Activated T-cell treated with anti-CD3 and anti-CD28 coated beads, Interleukin-2, amount 50 U/mL, for 72 hours (primary cell): ENCODE measurements around the gene AGBL1. TPM values are rescaled to one million over a fixed set of nuclear protein-coding genes. Genes with fewer than 3 reads are reported as not detected.

Experiments used
- ATAC-seq, 2 donors: fragments of 150-1000 bp; cut with Tn5 transposase; replicated peaks in 1 of 2; 2 replicates each; pipeline ENCODE4 v1.10.0; 2021; ENCODE audit warnings: moderate library complexity in 2 of 2, mild to moderate bottlenecking in 1 of 2
- DNase-seq, 2 donors: peaks; one replicate each; pipeline ENCODE4 v3.0.0; 2021 to 2022; ENCODE audit warnings: mixed read lengths in 1 of 2
- H3K27ac Mint-ChIP-seq: one replicate; pipeline ENCODE4 v1.8.0; 2022; ENCODE audit warnings: mild to moderate bottlenecking, moderate library complexity, mixed read lengths
- H3K27me3 Mint-ChIP-seq: one replicate; pipeline ENCODE4 v1.8.0; 2022; ENCODE audit warnings: low read depth, mixed read lengths
- H3K36me3 Mint-ChIP-seq, 2 donors: one replicate each; pipeline ENCODE4 v1.8.0; 2022; ENCODE audit warnings: mixed read lengths in 2 of 2, mild to moderate bottlenecking in 1 of 2; ENCODE audit not compliant: insufficient read depth in 2 of 2
- H3K4me1 Mint-ChIP-seq: one replicate; pipeline ENCODE4 v1.8.0; 2022; ENCODE audit warnings: low read depth, mixed read lengths
- H3K4me3 Mint-ChIP-seq, 2 donors: one replicate each; pipeline ENCODE4 v1.8.0; 2022; ENCODE audit warnings: mild to moderate bottlenecking in 2 of 2, mixed read lengths in 2 of 2, moderate library complexity in 2 of 2
- H3K9me3 Mint-ChIP-seq, 2 donors: one replicate each; pipeline ENCODE4 v1.8.0; 2022; ENCODE audit warnings: mixed read lengths in 2 of 2
- total RNA-seq, 2 donors: library from RNA; stranded (reverse); gene quantifications; one replicate each; pipeline ENCODE4 v1.2.3, GENCODE V29; 2022

AGBL1 gene
- total RNA-seq, 2 donors from 2014 or later: 0.14 TPM; not detected in 1

DNA sequence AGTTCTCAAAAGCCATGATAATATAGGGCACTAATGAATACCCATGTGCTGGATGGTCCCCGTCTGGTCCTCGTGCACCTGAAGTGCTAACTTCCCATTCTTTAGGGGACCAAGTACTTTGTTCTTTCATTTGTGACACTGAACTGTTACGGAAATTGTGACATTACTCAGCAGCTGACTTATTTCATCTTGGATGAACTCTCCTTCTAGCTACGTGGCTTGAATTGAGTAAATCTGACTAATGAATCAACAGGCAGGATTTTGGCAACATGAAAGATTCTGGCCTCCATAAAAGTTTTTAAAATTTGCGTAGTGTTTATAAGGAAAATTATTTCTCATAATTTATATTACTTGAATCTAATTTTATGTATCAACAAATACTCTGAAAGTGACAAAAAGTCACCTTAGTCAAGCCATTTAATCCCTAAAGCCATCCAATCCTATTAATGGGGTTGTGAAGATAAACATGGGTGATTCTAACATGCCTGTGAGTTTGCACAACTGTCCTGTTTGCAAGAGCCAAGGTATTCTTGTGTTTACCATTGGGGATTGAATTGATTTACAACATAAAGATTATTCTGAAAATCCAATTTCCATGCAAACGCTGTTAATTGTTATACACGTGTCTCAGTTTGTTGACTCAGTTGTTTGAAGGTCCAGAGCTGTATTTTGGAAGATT is 119.9 kb downstream of the AGBL1 start:
- ATAC-seq: no peak
- no peak overlapping the region for H3K27ac Mint-ChIP-seq
- no peaks in the 10 kb centered on the region for H3K9me3 Mint-ChIP-seq
- H3K4me3 Mint-ChIP-seq: no peak overlapping the region
- H3K27me3 Mint-ChIP-seq: peaks cover 22% of the 10 kb centered on the region
- DNase-seq: no peak
- no peaks in the 10 kb centered on the region for H3K36me3 Mint-ChIP-seq
- peaks cover 3% of the 10 kb centered on the region for H3K4me1 Mint-ChIP-seq

DNA sequence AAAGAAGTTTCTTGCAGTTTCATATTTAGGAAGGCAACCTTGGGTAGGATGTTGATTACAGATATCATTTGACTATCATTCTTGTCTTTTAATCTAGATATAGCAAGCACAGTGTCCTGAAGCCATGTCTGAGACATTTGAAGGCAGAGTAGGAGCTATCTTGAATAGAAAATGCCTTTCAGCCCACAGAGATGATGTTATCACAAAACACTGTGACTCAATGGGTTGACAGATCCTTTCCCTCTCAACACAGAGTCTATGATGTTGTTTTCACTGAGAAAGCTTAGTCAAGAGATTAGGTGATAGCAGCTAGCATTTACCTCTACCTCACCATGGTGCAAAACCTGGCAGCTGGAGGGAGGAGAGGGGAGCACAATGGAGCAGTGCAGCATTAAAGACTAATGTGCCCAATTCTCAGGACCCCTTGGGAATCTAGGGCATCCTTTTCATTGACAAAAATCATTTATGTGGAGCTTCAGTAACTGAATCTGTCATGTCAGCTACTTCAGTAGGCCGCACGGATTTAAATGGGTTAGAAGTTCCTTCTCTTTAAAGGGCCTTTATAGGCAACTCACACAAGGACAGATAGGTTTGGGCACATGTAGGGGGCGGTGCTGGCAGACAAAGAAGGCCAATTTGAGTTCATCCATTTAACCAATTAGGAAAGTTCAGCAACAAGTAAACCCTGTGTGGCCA is 121.8 kb downstream of the AGBL1 start:
- H3K27ac Mint-ChIP-seq: no peak overlapping the region
- H3K27me3 Mint-ChIP-seq: peaks cover 22% of the 10 kb centered on the region
- H3K4me1 Mint-ChIP-seq: peaks cover 3% of the 10 kb centered on the region
- ATAC-seq (peak; percentile 71 to 85), DNase-seq (no peak)
- no peak overlapping the region for H3K4me3 Mint-ChIP-seq
- no peaks in the 10 kb centered on the region for H3K36me3 Mint-ChIP-seq
- H3K9me3 Mint-ChIP-seq: no peaks in the 10 kb centered on the region

DNA sequence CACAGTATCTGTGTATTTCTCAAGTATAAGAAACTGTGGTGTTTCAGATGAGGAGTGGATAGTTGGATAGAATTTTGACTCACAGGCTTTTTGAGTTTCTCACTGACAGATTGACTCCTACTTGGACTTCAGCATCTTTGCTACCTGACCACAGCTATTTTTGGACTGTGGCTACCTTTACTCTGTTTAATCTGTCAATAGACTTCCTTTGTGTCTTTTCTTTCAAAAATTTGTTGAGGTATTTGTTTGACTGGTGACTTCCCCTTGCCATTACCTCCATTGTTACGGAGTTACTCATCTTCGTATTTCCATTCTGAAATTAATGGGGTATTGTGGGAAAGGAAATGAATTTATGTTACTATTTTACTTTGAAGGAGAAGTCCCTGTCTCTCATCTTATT is 123.8 kb downstream of the AGBL1 start:
- H3K4me3 Mint-ChIP-seq: no peak overlapping the region
- peaks cover 3% of the 10 kb centered on the region for H3K4me1 Mint-ChIP-seq
- no peak overlapping the region for H3K27ac Mint-ChIP-seq
- DNase-seq (no peak), ATAC-seq (no peak)
- H3K9me3 Mint-ChIP-seq: no peaks in the 10 kb centered on the region
- H3K36me3 Mint-ChIP-seq: no peaks in the 10 kb centered on the region
- peaks cover 13% of the 10 kb centered on the region for H3K27me3 Mint-ChIP-seq

DNA sequence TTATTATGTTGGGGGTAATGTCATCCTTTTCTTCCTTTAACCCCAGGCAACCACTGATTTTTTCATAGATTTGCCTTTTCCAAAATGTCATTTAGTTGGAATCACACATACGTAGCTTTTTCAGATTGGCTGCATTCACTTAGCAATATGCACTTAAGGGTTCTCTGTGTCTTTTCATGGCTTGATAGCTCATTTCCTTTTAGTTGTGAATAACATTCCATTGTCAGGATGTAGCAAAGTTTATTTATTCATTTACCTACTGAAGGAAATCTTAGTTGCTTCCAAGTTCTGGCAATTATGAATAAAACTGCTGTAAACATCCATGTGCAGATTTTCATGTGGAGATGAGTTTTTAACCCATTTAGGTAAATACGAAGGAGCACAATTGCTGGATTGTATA is 125.4 kb downstream of the AGBL1 start:
- H3K27ac Mint-ChIP-seq: no peak overlapping the region
- ATAC-seq (no peak), DNase-seq (no peak)
- H3K9me3 Mint-ChIP-seq: peaks cover 0 to 2% of the 10 kb centered on the region in 2 donors
- peaks cover 13% of the 10 kb centered on the region for H3K27me3 Mint-ChIP-seq
- H3K4me3 Mint-ChIP-seq: no peak overlapping the region
- peaks cover 3% of the 10 kb centered on the region for H3K4me1 Mint-ChIP-seq
- H3K36me3 Mint-ChIP-seq: no peaks in the 10 kb centered on the region

DNA sequence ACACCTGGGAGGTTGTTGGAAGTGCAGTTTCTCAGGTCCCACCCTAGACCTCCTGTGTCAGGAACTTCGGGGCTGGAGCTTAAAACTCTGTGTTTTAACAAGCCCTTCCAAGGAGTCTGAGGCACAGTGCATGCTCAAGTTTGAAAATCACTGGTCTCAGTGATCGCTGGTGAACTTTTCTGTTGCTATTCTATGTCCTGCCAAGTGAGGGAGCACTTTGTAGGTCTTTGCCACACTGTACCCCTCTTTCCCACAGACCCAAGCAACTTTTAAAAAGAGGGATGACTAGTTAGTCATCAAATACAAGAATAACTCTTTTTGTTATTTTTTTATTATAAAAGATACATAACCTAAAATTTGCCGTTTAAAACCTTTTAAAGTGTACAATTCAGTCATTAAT is 133.7 kb downstream of the AGBL1 start:
- Mint-ChIP-seq H3K4me3 (no peak overlapping the region), H3K27me3 (peaks cover 18% of the 10 kb centered on the region), H3K9me3 (peaks cover 11 to 13% of the 10 kb centered on the region in 2 donors), H3K27ac (no peak overlapping the region), H3K4me1 (no peaks in the 10 kb centered on the region), H3K36me3 (peaks cover 1 to 10% of the 10 kb centered on the region in 2 donors)
- no peak for ATAC-seq
- DNase-seq: no peak

DNA sequence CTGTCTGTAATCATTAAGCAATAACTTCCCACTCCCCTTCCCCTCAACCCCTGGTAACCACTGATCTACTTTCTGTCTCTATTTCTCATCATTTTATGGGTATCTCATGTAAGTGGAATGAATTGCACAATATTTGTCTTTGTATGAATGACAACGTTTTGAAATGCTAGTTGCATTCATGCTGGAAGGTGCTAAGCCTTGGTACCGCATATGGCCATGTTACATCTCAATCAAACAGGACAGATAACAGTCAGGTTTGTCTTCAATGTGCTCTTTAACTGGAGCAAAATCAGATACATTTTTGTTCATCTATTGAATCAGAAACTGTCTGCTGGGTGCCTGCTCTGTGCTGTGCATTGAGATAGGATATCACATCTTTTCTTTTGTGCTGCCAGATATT is 134.2 kb downstream of the AGBL1 start:
- no peak for DNase-seq

DNA sequence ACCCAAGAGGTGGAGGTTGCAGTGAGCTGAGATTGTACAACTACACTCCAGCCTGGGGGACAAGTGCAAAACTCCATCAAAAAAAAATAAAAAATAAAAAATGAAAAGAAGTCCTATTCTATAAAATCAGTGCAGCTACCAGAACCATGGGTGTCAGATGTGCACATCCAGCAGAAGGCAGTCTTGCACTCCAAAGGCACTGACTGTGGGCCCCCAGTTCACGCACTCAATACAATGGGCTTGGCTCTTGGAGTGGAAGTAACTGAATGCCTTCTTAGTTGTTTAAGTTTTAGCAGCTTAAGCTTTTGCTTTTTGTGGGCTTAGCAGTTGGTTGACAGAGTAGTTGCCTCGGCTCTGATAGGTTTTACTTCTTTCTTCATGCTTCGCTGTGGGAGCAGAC is 141.4 kb downstream of the AGBL1 start:
- Mint-ChIP-seq H3K4me3 (no peak overlapping the region), H3K4me1 (no peaks in the 10 kb centered on the region), H3K27me3 (no peaks in the 10 kb centered on the region), H3K27ac (no peak overlapping the region), H3K9me3 (peaks cover 5 to 7% of the 10 kb centered on the region in 2 donors), H3K36me3 (peaks cover 1 to 7% of the 10 kb centered on the region in 2 donors)
- DNase-seq (no peak), ATAC-seq (no peak)

More for the DNA sequence above, 134.2 kb downstream of the AGBL1 start:
- Mint-ChIP-seq H3K36me3 (peaks cover 1 to 10% of the 10 kb centered on the region in 2 donors), H3K4me3 (no peak overlapping the region), H3K9me3 (peaks cover 10 to 11% of the 10 kb centered on the region in 2 donors), H3K27ac (no peak overlapping the region), H3K27me3 (peaks cover 18% of the 10 kb centered on the region), H3K4me1 (no peaks in the 10 kb centered on the region)
- no peak for ATAC-seq

DNA sequence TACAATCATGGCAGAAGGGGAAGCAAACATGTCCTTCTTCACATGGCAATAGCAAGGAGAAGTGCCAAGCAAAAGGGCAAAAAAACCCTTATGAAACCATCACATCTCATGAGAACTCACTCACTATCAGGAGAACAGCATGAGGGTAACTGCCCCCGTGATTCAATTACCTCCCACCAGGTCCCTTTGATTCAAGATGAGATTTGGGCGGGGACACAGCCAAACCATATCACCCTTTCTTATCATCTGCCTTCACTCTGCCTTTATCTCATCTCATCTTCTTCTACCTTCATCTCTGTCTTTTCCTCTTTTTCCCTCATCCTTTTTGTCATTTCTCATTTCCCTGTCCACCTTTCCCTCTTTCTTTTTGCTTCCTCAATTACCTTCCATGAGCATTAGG is 149.6 kb downstream of the AGBL1 start:
- Mint-ChIP-seq H3K4me3 (no peak overlapping the region), H3K36me3 (no peaks in the 10 kb centered on the region), H3K27ac (no peak overlapping the region), H3K27me3 (peaks cover 49% of the 10 kb centered on the region), H3K4me1 (peaks cover 8% of the 10 kb centered on the region), H3K9me3 (no peaks in the 10 kb centered on the region)
- ATAC-seq (no peak), DNase-seq (no peak)

DNA sequence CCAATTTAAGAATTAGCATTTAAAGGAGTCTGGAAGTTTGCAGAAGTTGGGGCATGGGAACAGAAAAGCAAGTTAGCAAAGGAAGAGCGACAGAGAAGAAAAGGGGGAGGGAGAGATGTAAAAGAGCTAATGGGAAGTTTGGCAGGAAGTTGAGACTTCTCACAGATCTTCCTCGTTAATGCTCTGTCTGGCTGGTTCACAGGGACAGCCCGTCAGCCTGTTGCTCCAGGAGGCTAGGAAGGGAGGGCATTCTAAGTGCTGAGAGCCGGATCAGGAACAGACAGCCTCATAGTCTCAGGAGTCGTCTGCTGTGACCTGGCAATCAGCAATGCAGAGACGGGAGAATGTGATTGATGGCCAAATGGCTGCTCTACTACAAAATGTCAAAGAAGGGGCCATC is 150.3 kb downstream of the AGBL1 start:
- Mint-ChIP-seq H3K4me3 (no peak overlapping the region), H3K36me3 (no peaks in the 10 kb centered on the region), H3K27ac (no peak overlapping the region), H3K4me1 (peaks cover 8% of the 10 kb centered on the region), H3K9me3 (no peaks in the 10 kb centered on the region), H3K27me3 (peaks cover 51% of the 10 kb centered on the region)
- ATAC-seq (no peak), DNase-seq (no peak)

DNA sequence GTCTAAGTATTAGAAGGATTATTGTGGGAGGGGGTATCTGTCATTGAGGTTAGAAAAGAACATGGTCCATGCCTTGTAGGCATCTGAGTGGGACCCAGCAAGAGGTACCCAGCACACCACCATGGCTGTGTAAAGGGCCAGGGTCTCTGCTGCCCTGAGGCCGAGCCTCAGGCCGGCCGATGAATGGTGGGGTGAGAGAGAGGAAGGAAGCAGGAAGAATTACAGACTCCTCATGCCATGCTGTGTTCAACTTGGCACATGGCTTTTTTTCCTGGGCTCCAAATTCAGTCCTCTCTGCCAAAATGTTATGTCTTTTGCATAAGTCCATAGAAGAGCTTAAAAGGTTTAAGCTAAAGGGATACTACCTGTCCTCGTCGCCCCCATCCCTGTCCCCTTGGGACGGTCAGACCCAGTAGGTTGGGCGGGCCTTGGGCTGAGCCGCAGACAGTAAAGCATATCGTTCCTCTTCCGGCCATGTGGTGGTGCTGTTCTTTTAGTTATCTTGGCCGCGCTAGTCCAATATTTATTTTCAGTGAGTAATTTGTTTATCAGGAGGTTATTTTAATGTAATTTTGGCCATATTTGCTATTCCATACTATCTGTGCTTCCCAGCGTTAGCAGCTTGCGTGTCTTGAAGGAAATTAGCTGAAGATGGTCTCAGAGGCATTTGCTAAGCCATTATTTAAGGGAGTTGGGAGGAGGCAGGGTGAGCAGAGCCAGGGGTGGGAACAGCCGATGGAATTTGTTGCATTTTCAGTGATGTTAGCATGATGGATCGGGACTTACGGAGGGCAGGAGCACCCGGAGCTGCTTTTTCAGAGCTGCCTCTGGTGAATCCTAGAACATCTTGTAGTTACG is 152.4 kb downstream of the AGBL1 start:
- Mint-ChIP-seq H3K27me3 (peaks cover 69% of the 10 kb centered on the region), H3K4me1 (peaks cover 8% of the 10 kb centered on the region), H3K9me3 (no peaks in the 10 kb centered on the region), H3K36me3 (no peaks in the 10 kb centered on the region), H3K4me3 (peak overlapping the region in 1 of 2 donors; percentile 33), H3K27ac (no peak overlapping the region)
- ATAC-seq (peak; percentile 50 to 62), DNase-seq (peak; percentile 23 to 37)

DNA sequence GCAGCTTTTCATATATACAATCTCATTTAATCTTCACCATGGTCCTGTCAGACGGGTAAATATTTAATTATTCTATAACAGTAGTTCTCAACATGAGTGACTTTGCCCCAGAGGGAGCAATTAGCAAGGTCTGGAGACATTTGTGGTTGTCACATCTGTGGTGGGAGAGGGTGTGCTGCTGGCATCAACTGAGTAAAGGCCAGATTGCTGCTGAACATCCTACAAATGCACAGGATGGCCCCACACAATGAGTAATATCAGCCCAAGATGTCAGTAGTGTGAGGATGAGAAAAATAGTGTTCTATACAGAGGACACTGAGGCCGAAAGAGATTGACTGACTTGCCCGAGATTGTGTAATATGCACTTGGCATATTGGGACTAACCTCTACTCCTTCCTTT is 156.0 kb downstream of the AGBL1 start:
- no peak for ATAC-seq
- Mint-ChIP-seq H3K4me1 (peaks cover 8% of the 10 kb centered on the region), H3K36me3 (no peaks in the 10 kb centered on the region), H3K27ac (no peak overlapping the region), H3K27me3 (peaks cover 53% of the 10 kb centered on the region), H3K4me3 (no peak overlapping the region), H3K9me3 (no peaks in the 10 kb centered on the region)
- DNase-seq: no peak

DNA sequence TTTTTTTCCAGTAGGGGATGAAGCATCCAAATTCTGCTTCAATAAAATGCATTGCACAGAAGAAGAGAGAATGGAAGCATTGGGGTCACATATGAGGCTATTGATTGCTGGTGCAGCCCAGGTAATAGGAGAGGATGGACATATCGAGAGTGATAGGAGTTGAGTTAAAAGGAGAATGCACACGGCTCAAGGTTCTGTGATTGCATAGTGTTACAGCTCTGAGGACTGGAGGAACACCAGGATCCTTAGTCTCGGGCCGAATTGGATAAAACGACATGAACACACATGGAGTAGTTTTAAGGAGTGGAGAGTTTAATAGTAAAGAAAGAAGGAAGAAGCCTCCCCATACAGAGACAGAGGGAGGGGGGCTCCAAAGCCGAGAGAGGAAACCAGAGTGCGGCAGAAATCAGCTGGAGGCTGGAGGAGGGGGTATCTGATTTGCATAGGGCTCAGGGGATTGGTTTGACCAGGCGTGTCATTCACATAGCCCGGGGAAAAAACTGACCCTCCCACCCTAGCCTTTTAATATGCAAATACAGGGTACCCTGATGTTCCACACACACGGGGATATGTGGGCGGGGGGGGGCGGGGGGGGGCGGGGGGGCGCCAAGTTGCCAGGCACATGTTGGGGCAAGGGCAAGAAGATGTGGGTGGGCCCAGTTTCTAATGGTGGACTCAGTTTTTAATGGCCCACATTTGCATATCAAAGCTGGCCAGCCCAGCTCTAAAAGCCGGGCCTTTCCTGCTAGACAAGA is 156.9 kb downstream of the AGBL1 start:
- Mint-ChIP-seq H3K4me3 (no peak overlapping the region), H3K27ac (no peak overlapping the region), H3K4me1 (peaks cover 8% of the 10 kb centered on the region), H3K9me3 (peaks cover 0 to 2% of the 10 kb centered on the region in 2 donors), H3K36me3 (no peaks in the 10 kb centered on the region), H3K27me3 (peaks cover 51% of the 10 kb centered on the region)
- ATAC-seq: no peak
- no peak for DNase-seq
